Left colon (tissue), 2 donors: ENCODE data around the gene NFS1. TPM values are rescaled to one million over a fixed set of nuclear protein-coding genes. Genes with fewer than 3 reads are reported as not detected.
"Not testable (repeated sequence)": the region's sequence is repeated elsewhere in the genome, so short reads cannot be mapped to it uniquely, and the experiment has no call there.

ENCODE experiments used
- ATAC-seq: fragments of 200-7000 bp; cut with Tn5 transposase; one replicate; pipeline ENCODE4 v1.9.1; 2020; ENCODE audit warnings: mild to moderate bottlenecking, moderate library complexity
- DNase-seq, 2 donors: peaks; one replicate each; pipeline ENCODE4 v3.0.0-alpha.2; 2020
- intact Hi-C, 2 donors: fragments of 100-400 bp; cut with DNase I in 1 of 2; cut with micrococcal nuclease in 1 of 2; formaldehyde crosslinking; loops; one replicate each; pipeline versions ENCODE4 v1.11.2 to v1.14.0; 2022; cut with DNase I, micrococcal nuclease
- long read RNA-seq: library from polyadenylated mRNA; unstranded; transcript quantifications from one replicate; pipeline ENCODE4 v2.0.0, GENCODE V29; 2021
- total RNA-seq, 2 donors: library from RNA; stranded (reverse); fragmentation: NEBNext Ultra II Directional; extraction: Animal tissue kit (Norgen Biotek cat#: 25700); gene quantifications; one replicate each; pipeline ENCODE4 v1.2.1, GENCODE V29; 2021
- donor health status: DM: no; HTN: no; CAD: no.
- donor health status: DM: yes; HTN: yes; CAD: no.

The NFS1 gene
- total RNA-seq = 10 to 100 TPM; 31.5 to 39.0 TPM
- long read RNA-seq, transcript NFS1-203 (13 exons, 3,012 nt) = major isoform, 29 of 45 reads
- long read RNA-seq, partial matches to known transcripts = 9 of 45 reads
- long read RNA-seq, other reads (novel, unspliced or antisense) = 5 of 45 reads

- ATAC-seq = peak; percentile 88
- DNase-seq = peak; percentile 76 to 89
- intact Hi-C loops = no loop called here
Measured at GRCh38 chr20:35699127-35699956, at the start of gene NFS1, which contains the start of gene ROMO1. NFS1 (minus strand) TSS chr20:35699352; CDS start chr20:35699288, 64 bp downstream. ROMO1 (plus strand) TSS chr20:35699405; CDS start chr20:35699633, 228 bp downstream.

GRCh38 chr20:35744492-35744841, 45.3 kb upstream of the NFS1 start:
- ATAC-seq, DNase-seq: not testable (repeated sequence)
- intact Hi-C loops = loop anchor here in 1 of 2 donors (5.0 kb wide), 1 partner anchor 138 kb away; no protein-coding TSS in a partner anchor

- intact Hi-C loops = loop anchor here in 1 of 2 donors (5.0 kb wide), 1 partner anchor 138 kb away; no protein-coding TSS in a partner anchor
- DNase-seq (peak in 1 of 2 donors; percentile 44), ATAC-seq (no peak)
Measured at GRCh38 chr20:35743693-35744491, 44.7 kb upstream of the NFS1 start.

DNA sequence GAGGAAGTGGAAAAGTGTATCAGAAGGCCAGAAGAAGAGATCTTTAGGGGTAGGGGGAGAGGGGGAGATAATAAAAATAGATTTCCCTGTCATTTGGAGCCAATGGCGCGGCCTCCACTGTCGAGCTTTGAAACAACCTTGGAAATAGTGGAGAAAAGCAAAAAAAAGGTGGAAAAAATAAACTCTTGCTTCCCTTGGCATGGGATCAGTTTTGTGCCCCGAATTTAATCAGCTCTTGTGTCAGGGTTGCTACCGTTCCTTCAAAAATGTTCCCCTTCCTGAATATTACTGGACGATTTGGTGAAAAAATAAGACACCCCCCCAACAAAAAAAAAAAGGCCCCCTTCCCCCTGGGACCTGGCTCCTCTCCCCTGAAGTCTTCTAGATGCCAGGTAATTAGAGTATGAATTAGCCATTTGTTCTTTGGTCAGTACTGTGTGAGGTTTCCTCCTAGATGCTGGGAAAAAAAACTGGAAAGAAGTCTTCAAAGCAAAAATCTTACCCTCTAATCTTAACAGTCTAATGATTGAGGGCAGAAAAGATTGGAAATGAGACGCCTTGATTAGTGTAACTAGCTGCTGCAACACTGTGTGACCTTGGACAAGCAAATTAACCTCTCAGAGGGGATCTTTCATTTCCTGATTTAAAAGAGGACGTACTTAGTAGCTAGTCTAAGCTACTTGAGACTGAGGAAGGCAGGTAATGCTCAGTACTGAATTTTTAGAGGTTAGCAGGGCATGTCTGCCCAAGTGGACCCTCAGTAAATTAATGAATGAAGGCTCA, 43.8 kb upstream of the NFS1 start:
- ATAC-seq = peak; percentile 25
- no peak for DNase-seq
- intact Hi-C loops = loop anchor here in 1 of 2 donors (5.0 kb wide), 1 partner anchor 139 kb away; no protein-coding TSS in a partner anchor

- DNase-seq (peak; percentile 99 to 100), ATAC-seq (peak; percentile 87)
- intact Hi-C loops = loop anchor here in 1 of 2 donors (5.0 kb wide), 1 partner anchor 140 kb away; no protein-coding TSS in a partner anchor
Measured at GRCh38 chr20:35741892-35742740, 43.0 kb upstream of the NFS1 start, which contains the start of gene RBM39. RBM39 (minus strand) TSS chr20:35742260; CDS start chr20:35740874, 1,386 bp downstream.

DNA sequence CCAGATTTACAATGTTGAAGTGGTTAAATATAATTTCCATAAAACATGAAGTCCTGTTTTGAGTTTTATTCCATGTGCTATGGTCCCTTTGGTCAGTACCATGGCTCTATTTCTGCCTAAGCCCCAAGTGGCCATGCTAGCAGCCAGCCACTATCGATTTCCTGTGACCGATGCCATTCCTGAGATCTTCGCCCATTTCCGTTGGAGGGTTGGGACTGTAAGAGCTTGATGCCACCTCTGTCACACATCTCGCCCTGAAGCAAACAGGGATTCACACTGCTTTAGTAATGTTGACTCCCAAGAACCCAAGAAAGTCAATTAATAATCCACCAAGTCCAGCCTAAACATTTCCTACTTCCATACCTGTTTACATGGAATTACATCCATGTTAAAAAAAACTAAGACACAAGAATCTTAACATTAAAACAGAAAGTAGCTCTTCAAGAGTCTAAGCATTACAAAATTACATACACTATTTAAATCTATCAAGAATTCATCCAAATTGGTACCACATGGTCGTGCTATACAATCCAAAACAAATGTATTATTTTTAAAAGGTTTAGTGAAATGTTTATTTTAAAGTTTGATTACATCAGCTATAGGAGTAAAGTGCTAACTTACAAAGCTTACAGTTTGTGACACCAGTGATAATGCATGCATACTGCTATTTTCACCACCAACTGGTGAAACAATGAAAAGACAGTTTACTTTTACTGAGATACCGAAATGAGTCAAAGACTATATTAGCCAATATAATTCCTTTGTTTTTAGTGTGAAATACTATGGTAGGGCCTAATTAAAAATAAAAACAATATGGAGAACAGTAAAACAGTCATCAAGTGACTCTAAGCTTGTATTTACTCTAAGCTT, 40.4 kb upstream of the NFS1 start:
- intact Hi-C loops = loop anchor here in 1 of 2 donors (5.0 kb wide), 1 partner anchor 143 kb away; no protein-coding TSS in a partner anchor

GRCh38 chr20:35738410-35739179, 39.4 kb upstream of the NFS1 start:
- intact Hi-C loops = no loop called here
- ATAC-seq (no peak), DNase-seq (no peak)

More for the DNA sequence above, 40.4 kb upstream of the NFS1 start:
- no peak for ATAC-seq
- DNase-seq = no peak

DNA sequence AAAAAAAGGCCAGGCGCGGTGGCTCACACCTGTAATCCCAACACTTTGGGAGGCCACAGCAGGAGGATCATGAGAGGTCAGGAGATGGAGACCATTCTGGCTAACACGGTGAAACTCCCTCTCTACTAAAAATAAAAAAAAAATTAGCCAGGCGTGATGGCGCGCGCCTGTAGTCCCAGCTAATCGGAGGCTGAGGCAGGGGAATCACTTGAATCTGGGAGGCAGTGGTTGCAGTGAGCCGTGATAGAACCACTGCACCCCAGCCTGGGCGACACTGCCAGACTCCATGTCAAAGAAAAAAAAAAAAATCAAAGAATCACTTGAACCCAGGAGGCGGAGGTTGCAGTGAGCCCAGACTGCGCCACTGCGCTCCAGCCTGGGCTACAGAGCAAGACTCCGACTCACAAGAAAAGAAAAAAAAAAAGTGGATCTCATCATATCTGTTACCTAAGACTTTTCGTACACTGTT, 38.7 kb upstream of the NFS1 start:
- intact Hi-C loops = no loop called here
- ATAC-seq (no peak), DNase-seq (no peak)

GRCh38 chr20:35735826-35736470, 36.8 kb upstream of the NFS1 start:
- intact Hi-C loops = no loop called here
- ATAC-seq (no peak), DNase-seq (no peak)

DNA sequence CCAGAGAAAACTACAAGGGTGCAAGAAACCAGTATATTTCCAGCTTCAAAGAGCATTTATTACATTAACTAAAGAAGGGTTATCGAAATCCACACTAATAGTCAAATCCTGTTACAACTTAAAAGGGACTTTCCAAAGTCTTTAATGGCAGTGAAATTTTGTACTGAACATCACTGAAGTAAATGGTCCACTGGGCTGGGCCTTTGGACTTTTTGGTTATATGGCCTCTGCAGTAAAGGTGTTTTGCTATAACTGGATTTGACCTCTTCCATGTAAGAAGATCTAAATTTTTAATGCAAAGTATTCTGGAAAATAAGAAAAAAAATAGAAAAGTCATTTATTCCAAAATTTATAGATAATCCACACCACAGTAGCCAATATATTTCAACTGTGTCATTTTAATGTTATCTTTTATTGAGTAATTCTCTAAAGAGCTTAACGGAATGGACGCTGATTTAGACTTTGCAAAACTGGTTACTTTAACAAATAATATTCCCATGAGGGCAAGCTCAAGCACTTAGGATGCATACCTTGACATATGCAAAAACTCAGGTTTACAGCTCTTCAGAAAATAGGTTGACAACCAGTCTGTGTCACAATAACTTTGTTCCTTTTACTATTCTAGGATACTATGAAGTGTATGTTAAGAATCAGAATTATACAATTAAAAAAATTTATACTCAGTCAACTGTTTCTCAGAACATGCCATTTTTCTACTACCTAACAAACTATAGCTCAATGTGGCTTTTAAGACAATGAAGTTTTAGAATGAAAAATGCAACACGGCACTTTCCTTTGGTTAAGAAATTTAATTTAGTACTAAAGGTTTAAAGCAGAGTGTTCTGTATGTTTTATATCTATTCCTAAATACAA, 35.9 kb upstream of the NFS1 start:
- no peak for DNase-seq
- ATAC-seq = no peak
- intact Hi-C loops = no loop called here

GRCh38 chr20:35734374-35734773, 35.2 kb upstream of the NFS1 start:
- DNase-seq (no peak), ATAC-seq (no peak)
- intact Hi-C loops = no loop called here

- no peak for ATAC-seq
- no peak for DNase-seq
- intact Hi-C loops = no loop called here
Measured at GRCh38 chr20:35732644-35732982, 33.5 kb upstream of the NFS1 start.

- intact Hi-C loops = no loop called here
- DNase-seq = no peak
Measured at GRCh38 chr20:35731862-35732643, 32.9 kb upstream of the NFS1 start.

GRCh38 chr20:35731469-35731788, 32.3 kb upstream of the NFS1 start:
- DNase-seq (no peak), ATAC-seq (no peak)
- intact Hi-C loops = no loop called here

More at GRCh38 chr20:35731862-35732643, 32.9 kb upstream of the NFS1 start:
- ATAC-seq = no peak
